HCT116 (cell line): ENCODE results near the gene CNTNAP2. TPM values are rescaled to one million over a fixed set of nuclear protein-coding genes. Genes with fewer than 3 reads are reported as not detected.

Experiments used
- ATAC-seq: fragments of 200-7000 bp; cut with Tn5 transposase; 2 replicates; pipeline ENCODE4 v1.9.1; 2020; ENCODE audit warnings: mild to moderate bottlenecking, moderate library complexity
- BruUV-seq: library from RNA; stranded (reverse); fragments of 400-500 nt; replicated peaks from 2 replicates; lab custom pipeline; 2021; lab: Mats Ljungman, UMichigan
- CTCF ChIA-PET: fragments of 300-600 bp; sonication (Branson Sonifier 250); formaldehyde crosslinking; loops from one replicate; lab custom pipeline; 2021; ENCODE audit warnings: antibody characterized with exemption; lab: Charles Lee
- POLR2A ChIA-PET: fragments of 300-600, 350-600 bp; sonication (Branson Sonifier 250); formaldehyde crosslinking; loops from one replicate; lab custom pipeline; 2021; ENCODE audit warnings: antibody characterized with exemption; lab: Charles Lee
- RAD21 ChIA-PET, 2 experiments: fragments of 300-600 bp; sonication (Branson Sonifier 250); formaldehyde crosslinking; loops; one replicate each; lab custom pipeline; 2023; ENCODE audit warnings: low total read pairs in 2 of 2; ENCODE audit not compliant: uncharacterized antibody in 2 of 2, unreplicated experiment in 2 of 2, low non-redundant PET in 1 of 2; lab: Charles Lee
- DNase-seq: peaks from one replicate; pipeline ENCODE4 v3.0.0-alpha.2; 2010; ENCODE audit warnings: low read depth, low spot score
- H2AFZ ChIP-seq: fragments of 200-600 bp; shearing (Covaris generic), sonication (generic); 2 replicates; pipeline ENCODE4 v1.6.1; 2017; ENCODE audit warnings: low read depth, mixed run types, mixed read lengths, antibody characterized with exemption, low read length; ENCODE audit not compliant: poor library complexity, severe bottlenecking
- H3K27ac ChIP-seq: 2 replicates; pipeline ENCODE4 v1.5.1; 2012; ENCODE audit warnings: low read depth, low read length
- H3K27me3 ChIP-seq: fragments of 200-600 bp; sonication (generic); 2 replicates; pipeline ENCODE4 v1.6.1; 2016; ENCODE audit warnings: mixed run types, low read length, mixed read lengths; ENCODE audit not compliant: insufficient read depth
- H3K36me3 ChIP-seq, 2 experiments: fragments of 200-500 bp in 1 of 2; fragments of 200-600 bp in 1 of 2; sonication (Bioruptor generic) in 1 of 2; sonication (generic) in 1 of 2; 2 replicates each; pipeline versions ENCODE4 v1.5.1 to v1.6.1; 2014 to 2016; ENCODE audit warnings: low read length in 2 of 2, inconsistent platforms in 1 of 2, mixed read lengths in 1 of 2, mixed run types in 1 of 2; ENCODE audit not compliant: insufficient read depth in 2 of 2, control insufficient read depth in 1 of 2
- H3K4me1 ChIP-seq, 2 experiments: fragments of 200-600 bp in 1 of 2; sonication (generic) in 1 of 2; 2 replicates each; pipeline versions ENCODE4 v1.5.1 to v1.6.1; 2012 to 2017; ENCODE audit warnings: low read length in 2 of 2, inconsistent platforms in 1 of 2, mild to moderate bottlenecking in 1 of 2, mixed read lengths in 1 of 2, mixed run types in 1 of 2, moderate library complexity in 1 of 2; ENCODE audit not compliant: insufficient read depth in 2 of 2, control insufficient read depth in 1 of 2
- H3K4me2 ChIP-seq: fragments of 200-600 bp; sonication (generic); 2 replicates; pipeline ENCODE4 v1.6.1; 2017; ENCODE audit warnings: mixed run types, low read length, mixed read lengths
- H3K4me3 ChIP-seq, 2 experiments: fragments of 200-600 bp in 1 of 2; sonication (generic) in 1 of 2; replicated peaks in 1 of 2; 2 replicates each; pipeline ENCODE4 v1.5.1; 2011 to 2016; ENCODE audit warnings: low read length in 2 of 2, control low read depth in 1 of 2, low read depth in 1 of 2, mild to moderate bottlenecking in 1 of 2, mixed read lengths in 1 of 2, mixed run types in 1 of 2
- H3K79me2 ChIP-seq: fragments of 200-600 bp; sonication (generic); 2 replicates; pipeline ENCODE4 v1.6.1; 2017; ENCODE audit warnings: mild to moderate bottlenecking, mixed run types, low read length, moderate library complexity, mixed read lengths; ENCODE audit not compliant: insufficient read depth
- H3K9ac ChIP-seq: fragments of 200-600 bp; sonication (generic); 2 replicates; pipeline ENCODE4 v1.6.1; 2016; ENCODE audit warnings: low read length, mixed read lengths
- H3K9me2 ChIP-seq: fragments of 200-600 bp; sonication (generic), shearing (Covaris generic); 2 replicates; pipeline ENCODE4 v1.6.1; 2017; ENCODE audit warnings: mixed run types, mild to moderate bottlenecking, moderate library complexity; ENCODE audit not compliant: insufficient read depth
- H3K9me3 ChIP-seq, 2 experiments: fragments of 200-500 bp in 1 of 2; fragments of 200-600 bp in 1 of 2; sonication (Bioruptor generic) in 1 of 2; sonication (generic) in 1 of 2; 2 replicates each; pipeline ENCODE4 v1.6.1; 2014 to 2017; ENCODE audit warnings: low read length in 2 of 2, mixed read lengths in 2 of 2, inconsistent platforms in 1 of 2, low read depth in 1 of 2, mild to moderate bottlenecking in 1 of 2, mixed run types in 1 of 2, moderate library complexity in 1 of 2; ENCODE audit not compliant: control insufficient read depth in 1 of 2, insufficient read depth in 1 of 2
- H4K20me1 ChIP-seq: fragments of 200-600 bp; sonication (generic), shearing (Covaris generic); 2 replicates; pipeline ENCODE4 v1.6.1; 2017; ENCODE audit warnings: mixed run types, mild to moderate bottlenecking, moderate library complexity; ENCODE audit not compliant: insufficient read depth
- CTCF ChIP-seq, 3 experiments: fragments of 200-600 bp in 1 of 3; sonication (generic) in 1 of 3; IDR thresholded peaks in 2 of 3; conservative IDR thresholded peaks in 1 of 3; 2 replicates each; pipeline ENCODE4 v1.5.1; 2012 to 2017; ENCODE audit warnings: low read depth in 2 of 3, low read length in 2 of 3, antibody characterized with exemption in 1 of 3, borderline replicate concordance in 1 of 3, control low read depth in 1 of 3, mild to moderate bottlenecking in 1 of 3, mixed read lengths in 1 of 3, mixed run types in 1 of 3, moderate library complexity in 1 of 3; ENCODE audit not compliant: insufficient read depth in 1 of 3
- ELF1 ChIP-seq: IDR thresholded peaks from 2 replicates; pipeline ENCODE4 v1.6.1; 2012; ENCODE audit warnings: low read depth, borderline replicate concordance
- EZH2 ChIP-seq: fragments of 200-600 bp; sonication (generic); IDR thresholded peaks from 2 replicates; pipeline ENCODE4 v1.6.1; 2017; ENCODE audit warnings: antibody characterized with exemption, mixed run types
- EZH2phosphoT487 ChIP-seq: fragments of 200-600 bp; IDR thresholded peaks from 2 replicates; pipeline ENCODE4 v1.6.1; 2018; ENCODE audit warnings: antibody characterized with exemption, borderline replicate concordance
- MAX ChIP-seq: IDR thresholded peaks from 2 replicates; pipeline ENCODE4 v1.6.1; 2012
- RAD21 ChIP-seq: IDR thresholded peaks from 2 replicates; pipeline ENCODE4 v1.6.1; 2012; ENCODE audit warnings: low read depth, mild to moderate bottlenecking
- REST ChIP-seq: IDR thresholded peaks from 2 replicates; pipeline ENCODE4 v1.6.1; 2012; ENCODE audit warnings: low read depth
- SP1 ChIP-seq: IDR thresholded peaks from 2 replicates; pipeline ENCODE4 v1.6.1; 2012; ENCODE audit warnings: low read depth
- YY1 ChIP-seq: IDR thresholded peaks from 2 replicates; pipeline ENCODE4 v1.6.1; 2011; ENCODE audit warnings: low read length, low read depth, moderate library complexity, mild to moderate bottlenecking; ENCODE audit not compliant: insufficient replicate concordance; ENCODE audit errors: extremely low read depth
- ZBTB33 ChIP-seq: IDR thresholded peaks from 2 replicates; pipeline ENCODE4 v1.6.1; 2011; ENCODE audit warnings: mild to moderate bottlenecking, low read length, moderate library complexity; ENCODE audit not compliant: insufficient replicate concordance; ENCODE audit errors: extremely low read depth
- ZNF274 ChIP-seq: fragments of 200-500 bp; sonication (Bioruptor generic); IDR thresholded peaks from 2 replicates; pipeline ENCODE4 v1.6.1; 2014; ENCODE audit warnings: mild to moderate bottlenecking, low read depth, low read length, inconsistent platforms
- intact Hi-C: fragments of 100-400 bp; cut with micrococcal nuclease; formaldehyde crosslinking; loops from 2 replicates; pipeline ENCODE4 v1.10.0; 2022
- total RNA-seq: library from RNA; stranded (reverse); gene quantifications from one replicate; pipeline ENCODE4 v1.2.1, GENCODE V29; 2021; ENCODE audit not compliant: unreplicated experiment
- TF ChIP-seq, protein P1 (sequence below): IDR thresholded peaks from 2 replicates; pipeline ENCODE4 v1.6.1; 2012

The CNTNAP2 gene
- total RNA-seq, 1 experiment from 2014 or later: 0.37 TPM

- Histone ChIP-seq H2AFZ (no peak overlapping the region), H3K27ac (no peak overlapping the region), H3K9ac (no peak overlapping the region), H3K4me3 (no peak overlapping the region), H3K36me3 (no peaks in the 10 kb centered on the region), H3K79me2 (no peaks in the 10 kb centered on the region), H3K9me3 (peaks cover 0 to 12% of the 10 kb centered on the region in 2 experiments; a peak in 2 of 4 replicates), H3K4me1 (no peaks in the 10 kb centered on the region), H3K27me3 (no peaks in the 10 kb centered on the region), H3K4me2 (no peak overlapping the region), H4K20me1 (no peaks in the 10 kb centered on the region), H3K9me2 (no peaks in the 10 kb centered on the region)
- BruUV-seq: no TSS peak
- ChIA-PET RAD21 (no interaction called here), POLR2A (no interaction called here), CTCF (no interaction called here)
- no peak for TF ChIP-seq RAD21
- TF ChIP-seq ZBTB33: no peak
- TF ChIP-seq EZH2: no peak
- no peak for TF ChIP-seq YY1
- TF ChIP-seq MAX: no peak
- TF ChIP-seq REST: no peak
- TF ChIP-seq ELF1: no peak
- no peak for TF ChIP-seq EZH2phosphoT487
- TF ChIP-seq SP1: no peak
- no peak for TF ChIP-seq ZNF274
- TF ChIP-seq, protein P1, sequence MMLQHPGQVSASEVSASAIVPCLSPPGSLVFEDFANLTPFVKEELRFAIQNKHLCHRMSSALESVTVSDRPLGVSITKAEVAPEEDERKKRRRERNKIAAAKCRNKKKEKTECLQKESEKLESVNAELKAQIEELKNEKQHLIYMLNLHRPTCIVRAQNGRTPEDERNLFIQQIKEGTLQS: no peak
- TF ChIP-seq CTCF (IDR thresholded peaks at IDR 0.05 in 2 of 3, conservative IDR thresholded peaks at IDR 0.05 in 1 of 3; ENCODE audit: borderline replicate concordance in 1 of 3, insufficient read depth in 1 of 3, low read depth in 2 of 3, low read length in 2 of 3): no peak
- intact Hi-C loops: no loop called here
- no peak for ATAC-seq
- DNase-seq: no peak
Observed at GRCh38 chr7:147540743-147541142, 1424.1 kb downstream of the CNTNAP2 start.
